ENCODE measurements around the gene LAMA1. TPM values are rescaled to one million over a fixed set of nuclear protein-coding genes. Genes with fewer than 3 reads are reported as not detected.

Gene LAMA1
- total RNA-seq, 4 donors from 2014 or later = 2.2 to 11.3 (median 5.5) TPM

DNA sequence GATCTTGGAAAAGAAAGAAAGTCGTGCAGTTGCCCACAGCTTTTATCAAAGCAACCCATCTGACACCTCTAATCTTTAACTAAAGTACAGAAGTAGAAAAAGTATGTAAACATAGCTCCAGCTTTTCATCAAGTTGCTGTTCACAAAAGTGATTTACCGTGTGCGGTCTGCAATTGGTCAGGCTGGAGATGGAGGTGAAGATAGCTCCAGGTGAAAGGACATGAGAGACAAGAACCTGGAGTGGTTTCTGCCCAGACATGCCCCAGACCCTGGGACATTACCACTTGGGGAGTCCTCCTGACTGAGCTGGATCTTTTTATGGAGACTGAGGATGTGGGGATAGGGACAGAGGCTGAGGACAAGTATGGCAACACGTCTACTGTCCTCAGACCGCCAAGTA lies 82.7 kb downstream of the LAMA1 start:
- ATAC-seq (ENCODE audit: low FRiP score) (no peak), DNase-seq (ENCODE audit: low spot score) (no peak)
- TF ChIP-seq, protein P1, sequence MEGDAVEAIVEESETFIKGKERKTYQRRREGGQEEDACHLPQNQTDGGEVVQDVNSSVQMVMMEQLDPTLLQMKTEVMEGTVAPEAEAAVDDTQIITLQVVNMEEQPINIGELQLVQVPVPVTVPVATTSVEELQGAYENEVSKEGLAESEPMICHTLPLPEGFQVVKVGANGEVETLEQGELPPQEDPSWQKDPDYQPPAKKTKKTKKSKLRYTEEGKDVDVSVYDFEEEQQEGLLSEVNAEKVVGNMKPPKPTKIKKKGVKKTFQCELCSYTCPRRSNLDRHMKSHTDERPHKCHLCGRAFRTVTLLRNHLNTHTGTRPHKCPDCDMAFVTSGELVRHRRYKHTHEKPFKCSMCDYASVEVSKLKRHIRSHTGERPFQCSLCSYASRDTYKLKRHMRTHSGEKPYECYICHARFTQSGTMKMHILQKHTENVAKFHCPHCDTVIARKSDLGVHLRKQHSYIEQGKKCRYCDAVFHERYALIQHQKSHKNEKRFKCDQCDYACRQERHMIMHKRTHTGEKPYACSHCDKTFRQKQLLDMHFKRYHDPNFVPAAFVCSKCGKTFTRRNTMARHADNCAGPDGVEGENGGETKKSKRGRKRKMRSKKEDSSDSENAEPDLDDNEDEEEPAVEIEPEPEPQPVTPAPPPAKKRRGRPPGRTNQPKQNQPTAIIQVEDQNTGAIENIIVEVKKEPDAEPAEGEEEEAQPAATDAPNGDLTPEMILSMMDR (IDR thresholded peaks at IDR 0.05) = no peak

DNA sequence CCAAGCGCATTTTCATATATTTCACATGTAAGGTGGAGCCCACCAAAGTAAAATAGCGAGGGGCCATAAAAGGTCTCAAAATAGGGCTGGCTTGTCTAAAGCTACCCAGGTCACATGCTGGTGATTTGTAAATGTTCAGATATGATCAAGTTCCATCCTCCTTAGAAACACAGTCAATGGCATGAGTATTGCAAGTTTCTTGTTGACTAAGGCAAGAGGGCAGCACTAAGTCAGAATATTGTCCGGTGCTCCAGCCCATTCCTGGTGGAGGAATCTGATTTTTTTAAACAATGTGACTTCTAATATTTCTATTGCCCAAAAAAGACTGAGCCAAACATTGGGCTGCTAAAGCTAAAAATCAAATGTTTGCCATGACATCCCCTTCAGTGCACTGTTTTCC lies 85.1 kb downstream of the LAMA1 start:
- TF ChIP-seq, protein P1 (IDR thresholded peaks at IDR 0.05) = no peak
- ATAC-seq (ENCODE audit: low FRiP score) (no peak), DNase-seq (ENCODE audit: low spot score) (no peak)

DNA sequence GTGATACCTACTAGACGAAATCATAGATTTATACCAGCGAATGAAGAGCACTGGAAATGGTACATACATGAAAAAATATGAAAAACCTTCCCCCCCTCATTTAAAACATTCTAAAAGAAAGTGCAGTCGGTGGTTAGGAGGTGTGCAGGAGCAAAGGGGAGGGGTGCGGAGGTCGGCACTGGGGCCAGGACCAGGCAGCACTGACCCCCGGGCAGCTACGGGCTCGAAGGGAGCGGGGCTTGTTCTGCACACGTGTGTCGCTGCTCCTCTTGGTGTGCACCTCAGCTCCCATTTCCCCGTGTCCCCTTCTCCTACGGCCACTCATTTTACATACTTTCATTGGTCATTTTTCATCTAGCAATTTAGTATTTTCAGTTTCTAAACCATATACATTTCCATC lies 89.0 kb downstream of the LAMA1 start:
- TF ChIP-seq, protein P1 (IDR thresholded peaks at IDR 0.05) = no peak
- ATAC-seq (ENCODE audit: low FRiP score) = no peak
- no peak for DNase-seq (ENCODE audit: low spot score)

DNA sequence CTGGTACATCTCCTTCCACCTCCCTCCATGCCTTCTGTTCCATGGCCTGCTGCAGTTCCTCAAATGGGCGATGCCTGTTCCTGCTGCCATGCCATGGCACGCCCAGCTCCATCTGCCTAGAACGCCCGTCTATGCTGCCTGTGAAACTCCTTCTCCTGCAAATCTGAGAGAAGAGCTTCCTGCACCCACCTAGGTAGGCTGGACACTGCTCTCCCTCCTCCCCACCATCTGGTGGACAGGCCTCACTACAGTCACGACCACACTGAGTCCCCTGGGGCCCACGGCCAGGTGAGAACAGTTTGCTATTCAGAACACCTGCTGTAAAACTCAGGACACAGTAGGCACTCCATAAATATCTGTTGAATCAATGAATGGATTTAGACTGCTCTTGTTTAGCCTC lies 92.4 kb downstream of the LAMA1 start:
- DNase-seq (ENCODE audit: low spot score) (no peak), ATAC-seq (ENCODE audit: low FRiP score) (no peak)
- TF ChIP-seq, protein P1 (IDR thresholded peaks at IDR 0.05) = no peak

DNA sequence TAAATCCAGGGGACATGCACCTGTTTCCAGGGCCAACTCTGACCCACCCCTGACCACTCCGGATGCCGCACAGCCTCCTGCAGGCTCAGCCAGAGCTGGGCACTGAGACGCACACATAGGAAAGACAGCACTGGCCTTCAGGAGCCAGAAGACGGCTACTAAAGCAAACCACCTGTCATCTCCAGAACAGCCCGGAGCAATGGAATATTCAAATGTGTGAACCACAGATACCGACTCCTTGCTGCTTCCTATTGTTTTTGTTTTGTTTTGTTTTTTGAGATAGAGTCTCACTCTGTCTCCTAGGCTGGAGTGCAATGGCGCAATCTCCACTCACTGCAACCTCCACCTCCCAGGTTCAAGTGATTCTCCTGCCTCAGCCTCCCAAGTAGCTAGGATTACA lies 94.0 kb downstream of the LAMA1 start:
- ATAC-seq (ENCODE audit: low FRiP score) = no peak
- TF ChIP-seq, protein P1 (IDR thresholded peaks at IDR 0.05) = no peak
- DNase-seq (ENCODE audit: low spot score) = no peak

DNA sequence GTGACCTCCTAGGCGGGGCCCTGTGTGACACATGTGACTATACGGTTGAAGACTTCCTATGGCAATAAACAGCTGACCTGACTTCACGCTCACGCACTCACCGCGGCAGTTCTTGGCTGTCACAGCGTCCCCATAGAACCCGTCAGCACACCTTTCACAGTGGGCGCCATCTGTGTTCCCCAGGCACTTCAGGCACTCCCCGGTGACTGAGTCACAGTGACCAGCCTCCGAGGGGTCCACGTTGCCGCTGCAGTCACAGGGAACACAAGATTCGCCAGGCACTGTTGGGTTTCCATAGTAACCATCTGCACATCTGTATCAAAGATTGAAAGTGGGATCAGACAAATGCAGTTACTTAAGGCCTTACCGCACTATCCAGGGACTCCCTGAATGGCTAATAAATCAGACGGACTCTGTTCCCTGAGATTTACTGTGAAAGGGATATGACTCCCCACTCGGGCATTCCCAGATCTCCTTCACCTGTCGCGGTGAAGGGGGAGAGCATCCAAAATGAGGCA lies 94.5 kb downstream of the LAMA1 start:
- TF ChIP-seq, protein P1 (IDR thresholded peaks at IDR 0.05) = no peak
- DNase-seq (ENCODE audit: low spot score) (no peak), ATAC-seq (ENCODE audit: low FRiP score) (no peak)

DNA sequence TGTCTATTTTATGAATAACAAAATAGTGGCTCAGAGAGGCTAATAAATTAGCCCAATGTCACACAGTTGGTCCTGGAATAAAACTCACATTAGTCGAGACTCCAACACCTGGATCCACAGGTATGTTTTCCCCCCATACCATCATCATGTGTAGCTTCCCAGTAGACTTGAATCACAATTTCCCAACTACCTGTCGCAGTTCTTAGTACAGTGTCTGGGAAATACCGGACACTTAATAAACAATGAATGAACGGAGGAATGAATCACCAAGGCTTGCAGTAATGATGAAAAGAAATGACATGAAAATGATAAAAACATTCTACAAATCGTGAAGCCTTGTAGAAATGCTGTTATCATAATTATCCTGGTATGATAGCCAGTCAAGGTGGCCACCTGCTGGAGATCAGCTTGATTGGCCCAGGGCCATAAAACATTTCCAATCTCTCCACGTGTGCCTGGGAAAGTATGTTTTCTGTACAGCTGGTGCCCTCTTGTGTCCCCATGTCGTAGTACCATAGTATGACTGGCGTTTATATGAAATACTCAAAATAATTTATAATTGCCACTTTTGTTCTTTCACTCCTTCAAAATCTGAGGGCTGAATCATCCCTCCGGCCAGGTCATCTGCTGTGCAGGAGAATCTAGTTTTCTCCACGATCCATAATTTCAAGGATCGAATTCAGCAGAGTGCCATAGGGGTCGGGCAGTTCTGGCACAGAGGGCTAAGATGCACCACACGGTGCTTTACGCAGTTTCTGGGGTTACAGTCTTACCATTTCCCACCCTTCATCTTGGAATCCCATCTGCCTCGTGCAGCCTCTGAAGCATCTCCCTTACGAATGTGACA lies 95.4 kb downstream of the LAMA1 start:
- ATAC-seq (ENCODE audit: low FRiP score) (no peak), DNase-seq (ENCODE audit: low spot score) (no peak)
- TF ChIP-seq, protein P1 (IDR thresholded peaks at IDR 0.05) = no peak

All from omental fat pad (tissue), 4 donors.